Kasumi-1 (cell line): ENCODE measurements around the gene DNAJC7.

Experiments used
- DNase-seq, 2 experiments: peaks; one replicate each; lab custom pipeline; 2025; lab: John Stamatoyannopoulos, UW

Gene DNAJC7

GRCh38 chr17:42010898-42011516 lies 6.2 kb downstream of the DNAJC7 start:
- peak in 1 of 2 experiments; percentile 6 for DNase-seq

DNA sequence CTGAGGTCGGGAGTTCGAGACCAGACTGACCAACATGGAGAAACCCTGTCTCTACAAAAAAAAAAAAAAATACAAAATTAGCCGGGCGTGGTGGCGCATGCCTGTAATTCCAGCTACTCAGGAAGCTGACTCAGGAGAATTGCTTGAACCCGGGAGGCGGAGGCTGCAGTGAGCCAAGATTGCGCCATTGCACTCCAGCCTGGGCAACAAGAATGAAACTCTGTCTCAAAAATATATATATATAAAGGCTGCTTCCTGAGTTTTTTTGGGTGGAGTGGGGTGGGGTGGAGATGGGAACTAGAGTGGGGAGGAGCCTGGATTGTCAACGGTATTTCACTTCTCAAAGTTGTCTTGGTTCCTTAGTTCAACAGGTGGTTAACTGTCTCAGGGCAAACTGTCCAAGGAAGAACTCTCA lies 7.0 kb downstream of the DNAJC7 start:
- DNase-seq = peak; percentile 40 to 66

DNA sequence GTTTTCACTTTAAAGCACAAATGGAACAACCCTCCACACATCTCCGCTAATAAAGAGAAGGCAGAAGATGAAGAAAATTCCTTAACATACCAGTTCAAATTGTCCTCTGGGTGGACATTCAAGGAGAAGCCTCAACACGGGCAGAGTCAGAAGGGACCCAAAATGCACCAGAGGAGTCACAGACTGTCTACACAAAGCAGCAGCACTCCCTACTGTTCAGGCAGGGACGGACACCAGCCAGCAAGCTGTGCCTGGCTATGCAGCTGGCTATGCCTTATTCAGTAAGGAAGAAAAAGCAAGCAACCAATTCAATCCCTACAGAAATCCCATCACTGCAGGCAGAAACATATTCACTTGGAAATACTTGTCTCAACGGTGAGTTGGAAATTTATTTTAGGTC lies 8.1 kb downstream of the DNAJC7 start:
- DNase-seq = peak in 1 of 2 experiments; percentile 4

DNA sequence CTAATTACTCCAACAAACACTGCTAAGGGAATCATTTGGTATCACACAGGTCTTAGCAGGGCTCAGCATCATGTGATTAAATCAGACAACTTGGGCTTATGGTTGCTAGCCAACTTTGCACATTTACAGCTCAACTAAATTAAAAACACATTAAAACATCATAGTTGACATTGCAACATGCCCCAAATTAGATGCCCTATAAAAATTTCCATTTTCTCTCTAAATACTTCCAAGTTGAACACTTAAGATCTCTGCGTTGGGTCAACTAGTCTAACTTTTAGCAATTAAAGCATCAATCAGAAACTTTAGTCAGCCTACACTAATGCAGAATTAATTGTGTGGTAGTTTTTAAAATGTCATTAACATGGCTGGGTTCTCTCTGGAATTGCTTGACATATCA lies 12.1 kb downstream of the DNAJC7 start:
- DNase-seq = no peak

DNA sequence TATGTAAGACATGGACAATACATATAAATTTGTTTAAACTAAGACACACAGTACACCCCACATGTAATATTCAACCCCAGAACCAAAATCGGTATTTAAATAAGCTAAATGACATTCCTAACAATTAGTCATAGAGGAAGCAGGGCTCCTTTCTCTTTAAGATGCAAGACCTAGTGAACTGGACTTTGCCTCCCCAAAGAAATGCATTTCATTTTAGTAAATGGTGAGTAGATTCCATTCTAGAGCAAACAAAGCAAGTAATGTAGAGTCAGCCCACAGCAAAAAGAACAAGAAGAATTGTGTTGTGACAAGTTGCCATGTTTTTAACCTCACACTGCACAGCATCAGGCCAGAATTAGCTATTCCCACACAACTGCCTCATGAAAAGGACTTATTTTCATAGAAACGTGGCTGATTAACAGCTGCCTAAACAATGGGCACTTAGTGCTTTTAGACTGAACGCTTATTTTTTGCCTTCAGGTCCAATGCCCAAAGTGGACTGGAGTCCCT lies 14.4 kb downstream of the DNAJC7 start:
- DNase-seq = no peak

GRCh38 chr17:42002175-42002791 lies 15.0 kb downstream of the DNAJC7 start:
- DNase-seq = no peak

DNA sequence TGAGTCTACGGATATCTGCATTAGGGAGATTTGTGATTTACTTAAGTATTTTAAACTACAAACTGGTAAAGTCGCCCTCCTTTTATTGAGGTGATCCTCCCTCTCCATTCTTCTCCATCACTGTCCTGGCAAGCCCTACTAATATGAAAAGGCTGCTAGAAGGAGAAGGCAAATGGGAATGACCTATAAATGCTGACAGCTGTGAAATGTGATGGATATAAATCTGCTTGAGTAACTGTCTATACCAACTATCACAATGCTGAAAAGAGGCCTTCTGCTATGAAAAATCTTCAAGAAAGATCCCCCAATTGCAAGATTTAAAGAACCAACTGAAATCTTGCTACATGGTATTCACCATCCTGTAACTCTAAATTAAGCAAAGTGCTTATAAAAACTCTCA lies 15.5 kb downstream of the DNAJC7 start:
- no peak for DNase-seq

DNA sequence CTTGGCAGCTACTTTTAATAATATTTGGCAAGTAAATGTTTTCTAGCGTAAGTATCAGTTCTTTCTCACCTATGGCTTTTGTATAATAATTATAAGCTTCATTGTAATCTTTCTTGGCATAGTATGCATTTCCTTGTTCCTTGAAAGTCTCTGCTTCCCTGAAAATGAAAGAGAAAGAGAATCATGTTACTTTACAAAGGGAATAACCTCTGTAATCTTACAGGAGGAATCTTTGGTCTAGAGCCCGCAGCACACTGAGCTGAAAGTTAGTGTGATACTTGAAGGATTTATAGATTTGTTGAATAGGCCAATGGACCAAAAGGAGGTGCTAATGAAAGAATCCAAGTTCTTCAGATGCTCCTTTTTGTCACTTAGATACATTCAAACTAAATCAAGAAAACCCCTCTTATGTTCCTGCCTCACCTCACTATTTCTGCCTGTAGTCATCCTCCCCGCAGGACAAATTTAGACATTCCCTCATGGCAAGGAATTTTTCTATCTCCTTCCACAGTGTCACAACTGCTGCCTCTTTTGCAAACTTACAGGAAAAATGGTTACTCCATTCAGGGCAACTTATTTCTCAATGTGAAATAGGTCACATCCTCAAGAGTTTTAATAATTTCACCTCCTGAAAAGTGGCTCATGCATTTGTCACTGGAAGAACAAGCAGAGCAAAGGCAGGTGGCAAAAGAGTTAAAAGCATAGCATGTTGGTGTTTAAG lies 16.7 kb downstream of the DNAJC7 start:
- DNase-seq = no peak

DNA sequence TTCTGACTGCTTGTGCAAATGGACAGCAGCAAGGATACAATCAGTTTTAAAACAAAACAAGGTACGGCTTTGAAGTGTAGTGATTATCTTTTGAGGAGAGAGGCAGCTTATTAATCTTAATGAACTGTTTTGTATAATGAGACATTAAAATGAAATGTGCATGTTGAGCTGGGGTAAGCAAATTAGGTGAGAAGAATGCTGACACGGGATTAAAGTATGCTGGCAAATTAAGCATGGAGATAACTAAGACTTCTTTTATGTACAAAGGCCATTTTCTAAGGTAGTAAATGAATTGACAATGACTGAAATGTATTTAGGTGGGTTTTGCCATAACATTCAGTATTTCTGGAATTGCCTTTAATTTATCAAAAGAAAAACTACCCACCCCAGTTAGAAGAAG lies 18.7 kb downstream of the DNAJC7 start:
- DNase-seq = no peak

GRCh38 chr17:41996855-41997164 lies 20.4 kb downstream of the DNAJC7 start:
- no peak for DNase-seq

DNA sequence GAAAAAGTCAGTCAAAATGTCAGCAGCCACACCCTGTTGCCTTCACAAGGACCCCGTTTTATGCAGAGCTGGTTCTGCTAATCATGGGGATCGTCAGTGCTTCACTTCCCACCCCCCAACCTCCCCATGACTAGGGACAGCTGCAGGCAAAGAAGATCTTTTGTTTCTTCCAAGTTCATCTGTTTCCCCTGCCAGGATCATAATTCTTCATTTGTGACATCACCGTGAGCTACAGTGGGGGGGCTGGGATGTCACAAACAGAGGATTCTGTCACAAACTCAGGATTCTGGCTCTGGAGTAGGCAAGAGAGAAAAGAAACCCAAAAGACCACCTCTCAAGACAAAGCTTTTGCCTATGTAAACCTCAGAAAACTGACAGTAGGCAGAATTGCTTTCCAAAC lies 24.7 kb downstream of the DNAJC7 start:
- DNase-seq = no peak

GRCh38 chr17:41989702-41990419 lies 27.4 kb downstream of the DNAJC7 start:
- no peak for DNase-seq

- no peak for DNase-seq
These were observed 28.8 kb downstream of the DNAJC7 start for GRCh38 chr17:41988418-41988817.

DNA sequence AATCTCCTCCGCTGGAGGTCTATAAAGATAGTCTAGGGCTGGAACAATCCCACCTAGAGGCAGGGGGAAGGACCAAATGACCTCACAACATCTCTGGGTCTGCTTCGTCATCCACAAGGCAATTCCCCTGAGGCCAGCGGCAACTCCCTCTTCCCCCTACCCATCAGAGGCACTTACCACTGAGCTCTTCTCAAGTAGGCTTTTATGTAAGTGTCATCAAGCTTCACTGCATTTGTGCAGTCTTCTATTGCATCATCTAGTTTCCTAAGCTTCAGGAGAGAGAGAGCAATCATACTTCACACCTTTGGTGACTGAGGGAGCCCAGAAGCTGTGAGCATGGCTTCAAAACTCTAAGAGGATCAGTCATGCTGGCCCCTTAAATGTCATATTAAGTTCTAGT lies 29.6 kb downstream of the DNAJC7 start:
- DNase-seq = no peak

DNA sequence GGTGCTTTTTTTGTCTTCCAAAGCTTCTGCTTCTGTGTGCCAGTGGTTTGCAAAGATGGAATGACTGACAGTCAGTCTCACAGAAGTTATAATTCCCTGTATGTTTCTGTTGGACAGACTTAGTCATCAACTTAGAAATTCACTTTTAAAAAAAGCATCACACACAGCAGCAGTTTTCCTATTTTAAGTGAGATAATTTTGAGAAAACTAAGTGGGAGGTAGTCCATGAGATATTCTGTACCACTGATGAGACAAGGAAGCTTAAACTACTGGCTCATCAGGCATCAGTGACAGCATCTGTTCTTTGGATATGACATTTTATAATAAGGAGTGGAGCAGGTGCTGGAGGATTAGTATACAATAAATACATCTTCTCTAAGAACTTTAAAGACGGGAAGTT lies 30.6 kb downstream of the DNAJC7 start:
- DNase-seq = no peak

DNA sequence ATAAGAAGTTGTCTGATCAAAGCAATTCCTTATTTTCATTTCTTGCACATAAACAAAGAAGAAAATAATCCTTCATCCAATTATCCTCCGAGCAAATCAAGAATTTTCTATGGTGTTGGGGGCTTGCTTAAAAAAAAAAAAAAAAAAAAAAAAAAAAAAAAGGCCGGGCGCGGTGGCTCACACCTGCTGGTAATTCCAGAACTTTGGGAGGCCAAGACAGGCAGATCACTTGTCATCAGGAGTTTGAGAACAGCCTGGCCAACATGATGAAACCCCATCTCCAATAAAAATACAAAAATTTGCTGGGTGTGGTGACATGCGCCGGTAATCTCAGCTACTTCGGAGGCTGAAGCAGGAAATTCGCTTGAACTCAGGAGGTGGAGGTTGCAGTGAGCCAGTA lies 31.3 kb downstream of the DNAJC7 start:
- no peak for DNase-seq

DNA sequence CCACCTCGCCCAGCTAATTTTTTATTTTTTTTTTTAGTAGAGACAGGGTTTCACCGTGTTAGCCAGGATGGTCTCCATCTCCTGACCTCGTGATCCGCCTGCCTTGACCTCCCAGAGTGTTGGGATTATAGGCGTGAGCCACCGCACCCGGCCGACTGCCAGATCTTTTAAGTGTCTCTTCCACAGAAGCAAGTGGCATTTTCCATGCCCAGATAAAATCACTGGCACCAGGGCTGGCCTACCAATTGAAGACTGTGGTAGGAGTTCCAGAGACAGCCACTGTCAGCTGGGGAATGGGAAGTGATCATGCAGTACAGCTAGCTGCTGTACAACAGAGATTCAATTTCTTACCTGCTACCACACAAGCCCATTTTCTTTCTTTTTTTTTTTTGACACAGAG lies 32.8 kb downstream of the DNAJC7 start:
- no peak for DNase-seq

GRCh38 chr17:41982026-41982760 lies 35.0 kb downstream of the DNAJC7 start:
- no peak for DNase-seq

DNA sequence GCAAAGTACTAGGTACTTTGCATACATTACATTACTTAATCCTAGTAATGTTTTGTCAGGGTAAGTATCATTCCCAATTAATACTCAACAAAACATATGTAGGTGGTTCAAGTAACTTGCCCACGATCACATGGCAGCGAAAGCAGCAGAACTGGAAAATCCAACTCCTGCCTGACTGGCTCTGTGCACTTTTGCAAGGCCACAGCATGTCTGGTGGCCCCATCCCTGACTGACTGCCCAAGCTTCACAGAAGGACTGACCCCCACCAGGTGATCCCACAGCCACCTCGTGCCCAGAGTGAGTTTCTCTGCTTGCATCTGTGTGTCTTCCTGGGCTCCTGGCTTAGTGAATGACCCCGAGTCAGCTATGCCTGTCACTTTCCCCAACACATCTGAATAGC lies 39.2 kb downstream of the DNAJC7 start:
- DNase-seq = no peak

DNA sequence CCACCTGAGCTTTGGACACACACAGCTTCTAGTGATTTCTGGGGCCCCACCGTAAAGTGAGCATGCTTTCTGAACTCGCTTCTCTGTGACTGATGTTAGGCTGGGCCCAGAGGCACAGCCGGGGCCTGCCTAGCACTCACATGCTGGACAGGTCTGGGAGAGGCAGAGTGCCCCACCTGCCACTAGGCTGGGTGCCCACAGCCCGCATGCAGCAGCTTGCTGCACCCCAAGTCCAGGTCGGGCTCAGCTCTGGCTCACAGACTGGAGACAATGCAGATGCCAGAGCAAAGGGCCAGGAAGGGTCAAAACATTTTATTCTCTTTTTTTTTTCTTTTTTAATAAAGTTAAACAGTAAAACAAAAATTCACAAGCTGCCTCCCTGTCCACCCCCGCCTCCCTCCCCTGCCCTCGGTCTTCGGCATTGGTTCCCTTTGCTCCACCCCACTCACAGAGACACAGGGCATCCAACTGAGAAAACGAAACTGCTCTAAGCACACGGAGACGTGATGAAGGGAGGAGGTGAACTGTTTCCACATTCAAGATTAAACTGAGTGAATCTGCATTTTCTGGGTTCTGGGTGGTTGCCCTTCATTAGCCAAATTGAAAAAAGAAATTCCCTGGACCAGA lies 41.0 kb downstream of the DNAJC7 start:
- DNase-seq = no peak
